ENCODE data around the gene LCE3A. TPM values are rescaled to one million over a fixed set of nuclear protein-coding genes. Genes with fewer than 3 reads are reported as not detected.

The LCE3A gene
- total and polyA plus RNA-seq, 2 of the 8 experiments (the other 6 are each of a cell fraction or from before 2014, with no cell fraction given), result not detected

DNA sequence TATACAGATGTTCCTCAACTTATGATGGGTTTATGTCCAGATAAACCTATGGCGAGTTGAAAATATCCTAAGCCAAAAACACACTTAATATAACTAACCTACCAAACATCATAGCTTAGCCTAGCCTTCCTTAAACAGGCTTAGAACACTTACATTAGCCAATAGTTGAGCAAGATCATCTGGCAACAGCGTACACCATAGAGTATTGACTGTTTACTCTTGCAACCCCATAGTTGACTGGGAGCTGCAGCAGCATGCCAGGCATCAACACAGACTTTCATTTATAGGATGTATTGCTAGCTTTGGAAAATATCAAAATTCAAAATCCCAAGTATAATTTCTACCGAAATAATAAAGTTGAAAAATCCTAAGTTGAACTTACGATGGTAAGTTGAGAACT, 34.8 kb upstream of the LCE3A start:
- Histone ChIP-seq H4K5ac (ENCODE audit: insufficient read length, low read depth, low read length) (no peak overlapping the region), H3K14ac (ENCODE audit: insufficient read length) (no peak overlapping the region), H4K91ac (replicated peaks; ENCODE audit: insufficient read length, low read length) (no peak overlapping the region), H2BK12ac (ENCODE audit: low read depth, low read length) (no peak overlapping the region), H2AFZ (ENCODE audit: low read length) (no peak overlapping the region), H3K36me3 (ENCODE audit: control insufficient read depth in 2 of 4, insufficient read depth in 4 of 4, low read length in 3 of 4) (no peaks in the 10 kb centered on the region), H3K18ac (ENCODE audit: extremely low read depth, low read length) (no peak overlapping the region), H3K79me2 (ENCODE audit: control insufficient read depth in 1 of 2, insufficient read depth in 2 of 2, low read length in 2 of 2) (no peaks in the 10 kb centered on the region), H3K4me3 (ENCODE audit: extremely low read depth in 1 of 4, insufficient read depth in 2 of 4, low read depth in 3 of 4, low read length in 4 of 4) (no peak overlapping the region), H4K8ac (ENCODE audit: extremely low read depth, insufficient read depth, low read length) (no peak overlapping the region), H3K27ac (ENCODE audit: low read depth, low read length) (no peak overlapping the region), H3K4me2 (ENCODE audit: insufficient read depth in 1 of 2, low read depth in 2 of 2, low read length in 2 of 2) (no peak overlapping the region), H4K20me1 (replicated peaks in 1 of 2; ENCODE audit: control insufficient read depth in 1 of 2, insufficient read depth in 2 of 2, low read length in 2 of 2) (no peaks in the 10 kb centered on the region), H2BK20ac (ENCODE audit: low read length) (no peak overlapping the region), H3K23me2 (ENCODE audit: low read depth, low read length) (no peaks in the 10 kb centered on the region), H3K79me1 (ENCODE audit: low read depth, low read length) (no peaks in the 10 kb centered on the region), H2BK15ac (ENCODE audit: low read length) (no peak overlapping the region), H3K23ac (ENCODE audit: insufficient read length) (no peak overlapping the region), H3K4ac (replicated peaks; ENCODE audit: insufficient read length, low read depth, low read length) (no peak overlapping the region), H3K56ac (replicated peaks; ENCODE audit: insufficient read length, low read depth, low read length) (no peak overlapping the region), H3K9me3 (ENCODE audit: insufficient read depth in 2 of 2, low read depth in 1 of 2, low read length in 1 of 2) (peaks cover 54 to 57% of the 10 kb centered on the region in 2 experiments), H2AK5ac (ENCODE audit: low read depth, low read length) (no peak overlapping the region), H3K27me3 (replicated peaks in 1 of 4; ENCODE audit: control insufficient read depth in 3 of 4, extremely low read depth in 1 of 4, insufficient read depth in 3 of 4, low read length in 3 of 4) (no peaks in the 10 kb centered on the region), H2BK5ac (ENCODE audit: low read depth, low read length) (no peak overlapping the region), H2BK120ac (replicated peaks; ENCODE audit: low read depth, low read length) (no peak overlapping the region), H3K4me1 (replicated peaks in 1 of 4; ENCODE audit: control insufficient read depth in 3 of 4, insufficient read depth in 4 of 4, low read length in 3 of 4) (no peaks in the 10 kb centered on the region), H3K9ac (replicated peaks in 1 of 4; ENCODE audit: extremely low read depth in 1 of 4, low read depth in 3 of 4, low read length in 3 of 4) (no peak overlapping the region)
- POLR2A ChIA-PET (ENCODE audit: partially characterized antibody), result no interaction called here
- FAIRE-seq (no peak), DNase-seq (ENCODE audit: low read depth in 1 of 2, low spot score in 2 of 2) (no peak)
- TF ChIP-seq EZH2 (IDR thresholded peaks at IDR 0.05; ENCODE audit: low read depth, low read length, severe bottlenecking) (no peak), EP300 (IDR thresholded peaks at IDR 0.05; ENCODE audit: borderline replicate concordance in 1 of 2, low read depth in 2 of 2, low read length in 2 of 2) (no peak), ATF2 (IDR thresholded peaks at IDR 0.05; ENCODE audit: low read length) (no peak), ATF3 (IDR thresholded peaks at IDR 0.05; ENCODE audit: insufficient read depth, low read depth, low read length) (no peak), SRF (IDR thresholded peaks at IDR 0.05; ENCODE audit: low read depth, low read length) (no peak), RFX5 (IDR thresholded peaks at IDR 0.05; ENCODE audit: borderline replicate concordance, low read depth, low read length) (no peak), POU5F1 (IDR thresholded peaks at IDR 0.05; ENCODE audit: low read depth, low read length) (no peak), BRCA1 (IDR thresholded peaks at IDR 0.05; ENCODE audit: low read depth, low read length) (no peak)
- CTCF ChIA-PET (ENCODE audit: partially characterized antibody), result no interaction called here
- WGBS, 2 experiments (ENCODE audit: extremely low coverage in 1 of 2, insufficient coverage in 1 of 2, insufficient read length in 1 of 2, insufficient replicate concordance in 2 of 2, low coverage in 1 of 2, low lambda C conversion rate in 2 of 2, missing lambda C conversion rate in 1 of 2), result 83% methylated on average over 4 of the region's 4 CpGs; no CpG with 5 or more reads in 1 of the 2 experiments

Measured in H1 (cell line).